ENCODE results near the gene KCNIP4. TPM values are rescaled to one million over a fixed set of nuclear protein-coding genes. Genes with fewer than 3 reads are reported as not detected.

Gene KCNIP4
- polyA plus RNA-seq, 1 donor (not counting 4 experiments of a cell fraction or from before 2014, with no cell fraction given) = 0.07 TPM

DNA sequence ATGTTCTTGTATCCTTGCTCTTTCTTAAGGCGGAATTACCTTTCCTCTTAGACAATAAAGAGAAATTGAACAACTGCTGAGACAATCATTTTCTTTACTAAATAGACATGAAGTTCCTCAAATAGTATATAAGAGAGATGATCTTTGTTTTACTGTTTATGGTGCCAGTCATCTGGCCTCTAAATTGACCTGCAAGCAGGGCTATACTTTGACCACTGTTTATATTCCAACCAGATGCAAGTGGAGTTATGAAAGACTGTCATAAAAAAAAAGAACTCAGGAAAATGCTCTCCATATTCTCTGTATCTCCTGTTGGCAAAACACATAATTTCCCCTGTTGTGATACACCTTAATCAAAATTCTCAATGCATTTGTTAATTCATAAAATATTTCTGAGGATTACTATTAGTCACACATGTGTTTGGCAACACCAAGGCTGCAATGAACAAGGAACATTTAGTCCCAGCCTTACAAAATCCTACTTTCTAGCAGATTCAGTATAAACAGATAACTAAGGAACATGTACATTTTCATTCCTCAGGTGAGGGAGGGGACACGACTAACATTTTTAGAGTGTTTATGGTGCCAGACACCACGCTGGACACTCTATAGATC, 562.3 kb downstream of the KCNIP4 start:
- no peak overlapping the region for H3K4me3 ChIP-seq (ENCODE audit: control insufficient read depth in 2 of 3, extremely low read depth in 1 of 3, insufficient read depth in 2 of 3, low read depth in 1 of 3, low read length in 3 of 3)
- H3K27ac ChIP-seq (ENCODE audit: control insufficient read depth, insufficient read depth, low read length) = no peak overlapping the region
- no peak for TF ChIP-seq EZH2 (IDR thresholded peaks at IDR 0.05; ENCODE audit: low read length)
- TF ChIP-seq, protein P1, sequence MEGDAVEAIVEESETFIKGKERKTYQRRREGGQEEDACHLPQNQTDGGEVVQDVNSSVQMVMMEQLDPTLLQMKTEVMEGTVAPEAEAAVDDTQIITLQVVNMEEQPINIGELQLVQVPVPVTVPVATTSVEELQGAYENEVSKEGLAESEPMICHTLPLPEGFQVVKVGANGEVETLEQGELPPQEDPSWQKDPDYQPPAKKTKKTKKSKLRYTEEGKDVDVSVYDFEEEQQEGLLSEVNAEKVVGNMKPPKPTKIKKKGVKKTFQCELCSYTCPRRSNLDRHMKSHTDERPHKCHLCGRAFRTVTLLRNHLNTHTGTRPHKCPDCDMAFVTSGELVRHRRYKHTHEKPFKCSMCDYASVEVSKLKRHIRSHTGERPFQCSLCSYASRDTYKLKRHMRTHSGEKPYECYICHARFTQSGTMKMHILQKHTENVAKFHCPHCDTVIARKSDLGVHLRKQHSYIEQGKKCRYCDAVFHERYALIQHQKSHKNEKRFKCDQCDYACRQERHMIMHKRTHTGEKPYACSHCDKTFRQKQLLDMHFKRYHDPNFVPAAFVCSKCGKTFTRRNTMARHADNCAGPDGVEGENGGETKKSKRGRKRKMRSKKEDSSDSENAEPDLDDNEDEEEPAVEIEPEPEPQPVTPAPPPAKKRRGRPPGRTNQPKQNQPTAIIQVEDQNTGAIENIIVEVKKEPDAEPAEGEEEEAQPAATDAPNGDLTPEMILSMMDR (optimal IDR thresholded peaks at IDR 0.05 in 1 of 3, IDR thresholded peaks at IDR 0.05 in 1 of 3, conservative IDR thresholded peaks at IDR 0.05 in 1 of 3; ENCODE audit: extremely low read depth in 1 of 3, insufficient read depth in 2 of 3, low read length in 3 of 3) = no peak
- DNase-seq (ENCODE audit: low read depth, low spot score) (no peak), FAIRE-seq (no peak)
- no peaks in the 10 kb centered on the region for H3K36me3 ChIP-seq (ENCODE audit: control insufficient read depth in 2 of 2, extremely low read depth in 1 of 2, insufficient read depth in 2 of 2, low read length in 2 of 2)
- no peaks in the 10 kb centered on the region for H3K79me2 ChIP-seq (ENCODE audit: control insufficient read depth, insufficient read depth, low read length)
- H3K9me3 ChIP-seq (ENCODE audit: control insufficient read depth, low read depth, low read length) = no peaks in the 10 kb centered on the region
- H4K20me1 ChIP-seq (ENCODE audit: control insufficient read depth, extremely low read depth, insufficient read depth, low read length) = no peaks in the 10 kb centered on the region
- H3K4me1 ChIP-seq (ENCODE audit: control insufficient read depth, extremely low read depth, insufficient read depth, low read length) = no peaks in the 10 kb centered on the region
- H3K27me3 ChIP-seq (ENCODE audit: control insufficient read depth, extremely low read depth, insufficient read depth, low read length) = no peaks in the 10 kb centered on the region
- no peak overlapping the region for H3K9ac ChIP-seq (ENCODE audit: control insufficient read depth, extremely low read depth, insufficient read depth, low read length)
- dilution Hi-C loops (cut with MboI; ENCODE audit: extremely low pct_ligation_motif_present, low sequenced_read_pairs) = no loop called here
- H3K9me1 ChIP-seq (ENCODE audit: control insufficient read depth, extremely low read depth, insufficient read depth, low read length) = no peaks in the 10 kb centered on the region
- no peak overlapping the region for H3K4me2 ChIP-seq (ENCODE audit: control insufficient read depth, extremely low read depth, insufficient read depth, low read depth, low read length)
- no peak overlapping the region for H2AFZ ChIP-seq (ENCODE audit: control insufficient read depth, low read length)

DNA sequence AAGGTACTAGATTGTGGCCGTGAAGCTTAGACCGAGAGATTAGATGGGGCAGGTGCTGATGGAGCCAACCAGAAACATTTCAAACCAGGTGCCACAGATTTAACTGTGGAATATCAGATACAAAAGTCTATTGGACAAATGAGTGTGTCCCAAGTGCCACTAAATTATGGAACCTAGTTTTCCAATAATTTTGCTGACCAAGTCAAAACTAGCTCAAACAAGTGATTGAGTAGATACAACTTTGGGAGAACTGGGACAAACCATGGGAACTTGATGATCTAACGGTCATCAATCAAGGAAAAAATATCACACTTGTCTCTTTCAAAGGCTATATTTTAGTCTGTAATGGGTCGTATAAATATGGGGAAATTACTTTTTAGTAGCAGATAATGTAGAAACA, 562.9 kb downstream of the KCNIP4 start:
- Histone ChIP-seq H3K27ac (ENCODE audit: control insufficient read depth, insufficient read depth, low read length) (no peak overlapping the region), H3K9me1 (ENCODE audit: control insufficient read depth, extremely low read depth, insufficient read depth, low read length) (no peaks in the 10 kb centered on the region), H3K4me3 (ENCODE audit: control insufficient read depth in 2 of 3, extremely low read depth in 1 of 3, insufficient read depth in 2 of 3, low read depth in 1 of 3, low read length in 3 of 3) (no peak overlapping the region), H3K36me3 (ENCODE audit: control insufficient read depth in 2 of 2, extremely low read depth in 1 of 2, insufficient read depth in 2 of 2, low read length in 2 of 2) (no peaks in the 10 kb centered on the region), H3K79me2 (ENCODE audit: control insufficient read depth, insufficient read depth, low read length) (no peaks in the 10 kb centered on the region), H3K9me3 (ENCODE audit: control insufficient read depth, low read depth, low read length) (no peaks in the 10 kb centered on the region), H3K4me1 (ENCODE audit: control insufficient read depth, extremely low read depth, insufficient read depth, low read length) (no peaks in the 10 kb centered on the region), H2AFZ (ENCODE audit: control insufficient read depth, low read length) (no peak overlapping the region), H3K4me2 (ENCODE audit: control insufficient read depth, extremely low read depth, insufficient read depth, low read depth, low read length) (no peak overlapping the region), H4K20me1 (ENCODE audit: control insufficient read depth, extremely low read depth, insufficient read depth, low read length) (no peaks in the 10 kb centered on the region), H3K27me3 (ENCODE audit: control insufficient read depth, extremely low read depth, insufficient read depth, low read length) (no peaks in the 10 kb centered on the region), H3K9ac (ENCODE audit: control insufficient read depth, extremely low read depth, insufficient read depth, low read length) (no peak overlapping the region)
- dilution Hi-C loops (cut with MboI; ENCODE audit: extremely low pct_ligation_motif_present, low sequenced_read_pairs) = no loop called here
- TF ChIP-seq, protein P1 (optimal IDR thresholded peaks at IDR 0.05 in 1 of 3, IDR thresholded peaks at IDR 0.05 in 1 of 3, conservative IDR thresholded peaks at IDR 0.05 in 1 of 3; ENCODE audit: extremely low read depth in 1 of 3, insufficient read depth in 2 of 3, low read length in 3 of 3) = no peak
- no peak for TF ChIP-seq EZH2 (IDR thresholded peaks at IDR 0.05; ENCODE audit: low read length)
- DNase-seq (ENCODE audit: low read depth, low spot score) (no peak), FAIRE-seq (no peak)

Measured in keratinocyte (primary cell).